ENCODE data around the gene POC1A. TPM values are rescaled to one million over a fixed set of nuclear protein-coding genes. Genes with fewer than 3 reads are reported as not detected.

POC1A gene
- total RNA-seq, 1 experiment from 2014 or later, result 25.7 TPM

DNA sequence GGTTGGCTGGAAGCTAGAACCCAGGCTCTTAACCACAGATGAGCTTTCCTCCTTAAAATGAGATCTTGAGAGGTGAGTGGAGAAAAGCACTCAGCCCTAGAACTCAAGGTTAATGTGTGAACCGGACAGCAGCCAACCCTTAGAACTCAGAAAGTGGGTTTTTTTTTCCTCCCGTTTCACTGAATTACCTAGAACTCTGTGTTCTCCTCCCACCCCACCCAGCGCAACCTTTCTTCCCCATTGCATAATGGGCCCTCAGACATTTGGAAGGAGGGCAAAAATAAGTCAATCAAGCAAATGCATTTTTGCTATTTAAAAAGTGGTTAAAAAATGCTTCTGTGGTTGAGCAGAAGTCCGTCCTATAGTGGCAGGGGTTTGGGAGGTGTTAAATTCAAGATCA is 36.7 kb downstream of the POC1A start:
- H3K4me3 ChIP-seq (ENCODE audit: low read depth in 2 of 2, low read length in 2 of 2), result no peak overlapping the region
- ATAC-seq (no peak), DNase-seq (ENCODE audit: low read depth, low spot score) (no peak)
- CTCF ChIA-PET, result interaction anchor here (0.6 kb wide), 1 partner anchor 64 kb away, joined by 3 read pairs; no protein-coding TSS in a partner anchor
- H3K36me3 ChIP-seq (ENCODE audit: control insufficient read depth, insufficient read depth, low read length), result no peaks in the 10 kb centered on the region
- no peaks in the 10 kb centered on the region for H3K27me3 ChIP-seq (ENCODE audit: control insufficient read depth, insufficient read depth, low read length)
- no TSS peak for BruUV-seq (replicated peaks)
- intact Hi-C loops (cut with micrococcal nuclease; ENCODE audit: unreplicated experiment), result no loop called here
- POLR2A ChIA-PET, result interaction anchor here (0.6 kb wide), 2 partner anchors 61 to 102 kb away, joined by 3 to 4 read pairs; no protein-coding TSS in a partner anchor
- H3K27ac ChIP-seq (ENCODE audit: low read length), result no peak overlapping the region
- H3K9me3 ChIP-seq (ENCODE audit: control insufficient read depth, insufficient read depth, low read depth, low read length), result no peaks in the 10 kb centered on the region
- no peak for TF ChIP-seq TCF7L2 (IDR thresholded peaks at IDR 0.05; ENCODE audit: low read depth, low read length)
- no peak for TF ChIP-seq SIN3A (IDR thresholded peaks at IDR 0.05; ENCODE audit: borderline replicate concordance, insufficient read depth, low read depth, low read length)
- TF ChIP-seq, protein P1, sequence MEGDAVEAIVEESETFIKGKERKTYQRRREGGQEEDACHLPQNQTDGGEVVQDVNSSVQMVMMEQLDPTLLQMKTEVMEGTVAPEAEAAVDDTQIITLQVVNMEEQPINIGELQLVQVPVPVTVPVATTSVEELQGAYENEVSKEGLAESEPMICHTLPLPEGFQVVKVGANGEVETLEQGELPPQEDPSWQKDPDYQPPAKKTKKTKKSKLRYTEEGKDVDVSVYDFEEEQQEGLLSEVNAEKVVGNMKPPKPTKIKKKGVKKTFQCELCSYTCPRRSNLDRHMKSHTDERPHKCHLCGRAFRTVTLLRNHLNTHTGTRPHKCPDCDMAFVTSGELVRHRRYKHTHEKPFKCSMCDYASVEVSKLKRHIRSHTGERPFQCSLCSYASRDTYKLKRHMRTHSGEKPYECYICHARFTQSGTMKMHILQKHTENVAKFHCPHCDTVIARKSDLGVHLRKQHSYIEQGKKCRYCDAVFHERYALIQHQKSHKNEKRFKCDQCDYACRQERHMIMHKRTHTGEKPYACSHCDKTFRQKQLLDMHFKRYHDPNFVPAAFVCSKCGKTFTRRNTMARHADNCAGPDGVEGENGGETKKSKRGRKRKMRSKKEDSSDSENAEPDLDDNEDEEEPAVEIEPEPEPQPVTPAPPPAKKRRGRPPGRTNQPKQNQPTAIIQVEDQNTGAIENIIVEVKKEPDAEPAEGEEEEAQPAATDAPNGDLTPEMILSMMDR (IDR thresholded peaks at IDR 0.05), result no peak
- no peak for TF ChIP-seq POLR2AphosphoS5 (IDR thresholded peaks at IDR 0.05; ENCODE audit: low read depth, low read length)
- TF ChIP-seq REST (IDR thresholded peaks at IDR 0.05; ENCODE audit: insufficient read depth in 1 of 2, low read depth in 2 of 2, low read length in 1 of 2), result no peak
- in situ Hi-C loops (cut with HindIII; ENCODE audit: low pct_unique_long_range_greater_than_20kb, low sequenced_read_pairs), result no loop called here
- no peaks in the 10 kb centered on the region for H3K4me1 ChIP-seq (ENCODE audit: control insufficient read depth, insufficient read depth, low read length)

GRCh38 chr3:52112056-52112455 is 42.2 kb downstream of the POC1A start:
- DNase-seq (ENCODE audit: low read depth, low spot score), result no peak
- intact Hi-C loops (cut with micrococcal nuclease; ENCODE audit: unreplicated experiment), result no loop called here
- ChIA-PET CTCF (no interaction called here), POLR2A (no interaction called here)
- in situ Hi-C loops (cut with HindIII; ENCODE audit: low pct_unique_long_range_greater_than_20kb, low sequenced_read_pairs), result no loop called here
- no peaks in the 10 kb centered on the region for H3K4me1 ChIP-seq (ENCODE audit: control insufficient read depth, insufficient read depth, low read length)
- no peak overlapping the region for H3K27ac ChIP-seq (ENCODE audit: low read length)
- no peaks in the 10 kb centered on the region for H3K9me3 ChIP-seq (ENCODE audit: control insufficient read depth, insufficient read depth, low read depth, low read length)
- H3K27me3 ChIP-seq (ENCODE audit: control insufficient read depth, insufficient read depth, low read length), result no peaks in the 10 kb centered on the region
- no peak for ATAC-seq
- no peak overlapping the region for H3K4me3 ChIP-seq (ENCODE audit: low read depth in 2 of 2, low read length in 2 of 2)
- BruUV-seq (replicated peaks), result no TSS peak
- TF ChIP-seq REST (IDR thresholded peaks at IDR 0.05; ENCODE audit: insufficient read depth in 1 of 2, low read depth in 2 of 2, low read length in 1 of 2) (no peak), POLR2AphosphoS5 (IDR thresholded peaks at IDR 0.05; ENCODE audit: low read depth, low read length) (no peak), TCF7L2 (IDR thresholded peaks at IDR 0.05; ENCODE audit: low read depth, low read length) (no peak), SIN3A (IDR thresholded peaks at IDR 0.05; ENCODE audit: borderline replicate concordance, insufficient read depth, low read depth, low read length) (no peak)
- TF ChIP-seq, protein P1 (IDR thresholded peaks at IDR 0.05), result no peak
- no peaks in the 10 kb centered on the region; the same call in 1 of the 2 replicates for H3K36me3 ChIP-seq (ENCODE audit: control insufficient read depth, insufficient read depth, low read length)

Data from Panc1 (cell line).